Superior temporal gyrus (tissue), 1 donor: Measurements from ENCODE around the gene TMEM271.
"Not testable (repeated sequence)": the region's sequence is repeated elsewhere in the genome, so short reads cannot be mapped to it uniquely, and the experiment has no call there.

Experiments
- DNase-seq: peaks from one replicate; pipeline ENCODE4 v3.0.0-alpha.2; 2016; ENCODE audit errors: extremely low spot score

The TMEM271 gene

GRCh38 chr4:561426-561825, 14.7 kb downstream of the TMEM271 start:
- no peak for DNase-seq

- DNase-seq, result no peak
Observed at GRCh38 chr4:560731-561291, 15.3 kb downstream of the TMEM271 start.

GRCh38 chr4:560061-560460, 16.0 kb downstream of the TMEM271 start:
- no peak for DNase-seq

- DNase-seq, result no peak
Observed at GRCh38 chr4:555566-556275, 20.4 kb downstream of the TMEM271 start.

GRCh38 chr4:554793-555320, 21.2 kb downstream of the TMEM271 start:
- DNase-seq, result not testable (repeated sequence)

GRCh38 chr4:552019-552418, 24.1 kb downstream of the TMEM271 start:
- peak; percentile 65 for DNase-seq

- DNase-seq, result not testable (repeated sequence)
Observed at GRCh38 chr4:550268-550667, 25.8 kb downstream of the TMEM271 start.

GRCh38 chr4:548976-549375, 27.1 kb downstream of the TMEM271 start:
- no peak for DNase-seq

- no peak for DNase-seq
Observed at GRCh38 chr4:545612-546011, 30.5 kb downstream of the TMEM271 start.

- DNase-seq, result no peak
Observed at GRCh38 chr4:544386-545105, 31.5 kb downstream of the TMEM271 start.

- DNase-seq, result no peak
Observed at GRCh38 chr4:541271-541670, 34.8 kb downstream of the TMEM271 start.

- no peak for DNase-seq
Observed at GRCh38 chr4:538542-539142, 37.5 kb downstream of the TMEM271 start.

GRCh38 chr4:537436-538264, 38.4 kb downstream of the TMEM271 start:
- no peak for DNase-seq

- DNase-seq, result no peak
Observed at GRCh38 chr4:536351-536972, 39.6 kb downstream of the TMEM271 start.

GRCh38 chr4:535924-536281, 40.2 kb downstream of the TMEM271 start:
- no peak for DNase-seq

- no peak for DNase-seq
Observed at GRCh38 chr4:535181-535923, 40.7 kb downstream of the TMEM271 start.

- DNase-seq, result no peak
Observed at GRCh38 chr4:534576-535151, 41.4 kb downstream of the TMEM271 start.

GRCh38 chr4:534101-534575, 42.0 kb downstream of the TMEM271 start:
- no peak for DNase-seq

- DNase-seq, result no peak
Observed at GRCh38 chr4:533318-534100, 42.6 kb downstream of the TMEM271 start.
